Gastrocnemius medialis (tissue), 4 donors: ENCODE measurements around the gene ATF6. TPM values are rescaled to one million over a fixed set of nuclear protein-coding genes. Genes with fewer than 3 reads are reported as not detected.

Experiments used
- ATAC-seq, 2 donors: fragments of 150-250 bp; one replicate each; pipeline ENCODE4 v1.9.1; 2016
- DNase-seq, 2 donors: peaks; one replicate each; pipeline ENCODE4 v3.0.0-alpha.2; 2019
- H3K27ac ChIP-seq, 4 donors: fragments of 200-600 bp; sonication (generic); 1 replicate in 1 of 4; 2 replicates in 3 of 4; pipeline ENCODE4 v1.5.1; 2016 to 2018; ENCODE audit warnings: mild to moderate bottlenecking in 2 of 4, moderate library complexity in 1 of 4
- H3K27me3 ChIP-seq, 3 donors: fragments of 200-600 bp; sonication (generic) in 2 of 3; 1 replicate in 1 of 3; 2 replicates in 2 of 3; pipeline versions ENCODE4 v1.5.1 to v1.6.0; 2016 to 2019; ENCODE audit warnings: mild to moderate bottlenecking in 1 of 3, moderate library complexity in 1 of 3
- H3K36me3 ChIP-seq, 2 donors: fragments of 200-600 bp; sonication (generic) in 1 of 2; one replicate each; pipeline ENCODE4 v1.5.1; 2017 to 2018
- H3K4me1 ChIP-seq, 2 donors: fragments of 200-600 bp; sonication (generic) in 1 of 2; one replicate each; pipeline ENCODE4 v1.5.1; 2016 to 2017; ENCODE audit warnings: mild to moderate bottlenecking in 2 of 2
- H3K4me3 ChIP-seq, 4 donors: fragments of 200-600 bp; sonication (generic) in 3 of 4; 1 replicate in 1 of 4; 2 replicates in 3 of 4; pipeline ENCODE4 v1.5.1; 2016 to 2019; ENCODE audit warnings: mild to moderate bottlenecking in 2 of 4
- H3K9me3 ChIP-seq, 3 donors: fragments of 200-600 bp; sonication (generic) in 2 of 3; 1 replicate in 1 of 3; 2 replicates in 2 of 3; pipeline ENCODE4 v1.5.1; 2016 to 2019
- CTCF ChIP-seq, 5 experiments: fragments of 450-650 bp in 3 of 5; fragments of 200-600 bp in 2 of 5; sonication (generic) in 2 of 5; IDR thresholded peaks in 4 of 5; conservative IDR thresholded peaks in 1 of 5; 1 replicate in 4 of 5; 2 replicates in 1 of 5; pipeline ENCODE4 v1.5.1; 2016 to 2019; ENCODE audit warnings: antibody characterized with exemption in 5 of 5, mild to moderate bottlenecking in 3 of 5, moderate library complexity in 3 of 5
- POLR2A ChIP-seq, 2 donors: fragments of 450-650 bp; IDR thresholded peaks; one replicate each; pipeline ENCODE4 v1.6.1; 2017; ENCODE audit warnings: antibody characterized with exemption in 2 of 2, mild to moderate bottlenecking in 2 of 2, moderate library complexity in 2 of 2
- in situ Hi-C, 4 donors: fragments of 200-750 bp; cut with MboI; loops; one replicate each; pipeline versions ENCODE4 v1.15.0 to v1.8.0; 2017; ENCODE audit warnings: low sequenced_read_pairs in 4 of 4
- intact Hi-C: fragments of 100-400 bp; cut with DNase I; formaldehyde crosslinking; loops from one replicate; pipeline ENCODE4 v1.15.1; 2023; ENCODE audit warnings: low total_unique reads
- total RNA-seq, 4 donors: library from RNA; depleted of rRNA; stranded (reverse); fragments of >200 nt; gene quantifications; one replicate each; pipeline versions ENCODE4 v1.1.0 to v1.2.3, GENCODE V29; 2016

The ATF6 gene
- total RNA-seq = 10 to 100 TPM; 15.3 to 20.1 (median 18.3) TPM

GRCh38 chr1:161766102-161766981, at the start of gene ATF6:
Gene ATF6 (plus strand): TSS chr1:161766320. CDS start chr1:161766361, 41 bp downstream.
- no peaks in the 10 kb centered on the region for H3K27me3 ChIP-seq
- in situ Hi-C loops (loop anchor here in 2 of 4 donors (25.0 kb wide), 2 partner anchors 579 to 1429 kb away; partner anchors contain the start of genes ADAMTS4 (in 1 of the 2), B4GALT3 (in 1 of the 2), COPA (in 1 of the 2) and NCSTN (in 1 of the 2)), intact Hi-C loops (loop anchor here (1.0 kb wide), 1 partner anchor 17 kb away; the partner anchor contains the start of gene DUSP12)
- H3K9me3 ChIP-seq = no peaks in the 10 kb centered on the region
- no peaks in the 10 kb centered on the region for H3K36me3 ChIP-seq
- TF ChIP-seq CTCF (IDR thresholded peaks at IDR 0.05 in 4 of 5, conservative IDR thresholded peaks at IDR 0.05 in 1 of 5) = peak in 2 of 5 experiments; percentile 34 to 64
- peak; percentile 80 to 86 for TF ChIP-seq POLR2A (IDR thresholded peaks at IDR 0.05)
- peak within 1 kb of the TSS; percentile 73 to 92 (median 83) for H3K4me3 ChIP-seq
- DNase-seq = peak; percentile 83 to 92
- H3K4me1 ChIP-seq = peaks cover 32% of the 10 kb centered on the region in 2 donors
- ATAC-seq = peak; percentile 95 to 96
- H3K27ac ChIP-seq = peak within 1 kb of the TSS; percentile 91 to 94 (median 92)

GRCh38 chr1:161718559-161719324, 47.4 kb upstream of the ATF6 start:
- ATAC-seq = no peak
- DNase-seq = no peak
- peaks cover 0 to 9% (median 6%) of the 10 kb centered on the region in 3 donors for H3K27me3 ChIP-seq
- H3K4me1 ChIP-seq = no peaks in the 10 kb centered on the region
- no peak for TF ChIP-seq CTCF (IDR thresholded peaks at IDR 0.05 in 4 of 5, conservative IDR thresholded peaks at IDR 0.05 in 1 of 5)
- no peak for TF ChIP-seq POLR2A (IDR thresholded peaks at IDR 0.05)
- H3K27ac ChIP-seq = no peak overlapping the region
- H3K36me3 ChIP-seq = no peaks in the 10 kb centered on the region
- intact Hi-C loops = no loop called here
- H3K4me3 ChIP-seq = no peak overlapping the region
- no peaks in the 10 kb centered on the region for H3K9me3 ChIP-seq
- in situ Hi-C loops = no loop called here

GRCh38 chr1:161719325-161719611, 46.9 kb upstream of the ATF6 start:
- H3K27me3 ChIP-seq = peaks cover 0 to 9% (median 6%) of the 10 kb centered on the region in 3 donors
- no peak overlapping the region for H3K27ac ChIP-seq
- no peaks in the 10 kb centered on the region for H3K36me3 ChIP-seq
- no peaks in the 10 kb centered on the region for H3K9me3 ChIP-seq
- TF ChIP-seq CTCF (IDR thresholded peaks at IDR 0.05 in 4 of 5, conservative IDR thresholded peaks at IDR 0.05 in 1 of 5) = no peak
- no peak for TF ChIP-seq POLR2A (IDR thresholded peaks at IDR 0.05)
- no peak overlapping the region for H3K4me3 ChIP-seq
- DNase-seq (no peak), ATAC-seq (no peak)
- H3K4me1 ChIP-seq = no peaks in the 10 kb centered on the region
- in situ Hi-C loops (no loop called here), intact Hi-C loops (no loop called here)

DNA sequence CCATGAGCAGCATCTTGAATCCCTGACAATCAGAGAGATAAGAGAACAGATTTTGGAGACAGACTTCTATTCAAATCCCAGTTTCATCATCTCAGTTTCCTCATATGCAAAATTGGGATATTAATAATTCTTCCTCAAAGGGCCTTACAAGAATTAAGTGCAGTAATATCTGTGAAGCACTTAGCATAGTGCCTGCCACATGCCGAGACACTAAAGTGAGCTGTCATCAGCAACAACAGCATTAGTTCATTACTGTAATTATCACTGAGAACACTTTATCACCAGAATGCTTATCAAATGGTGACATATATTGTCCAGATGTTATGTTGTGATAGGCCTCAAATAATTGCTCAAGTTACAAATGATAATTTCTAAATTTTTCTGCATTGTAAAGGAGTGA, 45.7 kb upstream of the ATF6 start:
- in situ Hi-C loops (no loop called here), intact Hi-C loops (no loop called here)
- no peak for DNase-seq
- no peak for TF ChIP-seq CTCF (IDR thresholded peaks at IDR 0.05 in 4 of 5, conservative IDR thresholded peaks at IDR 0.05 in 1 of 5)
- no peak for TF ChIP-seq POLR2A (IDR thresholded peaks at IDR 0.05)
- H3K36me3 ChIP-seq = no peaks in the 10 kb centered on the region
- H3K4me3 ChIP-seq = no peak overlapping the region
- no peaks in the 10 kb centered on the region for H3K9me3 ChIP-seq
- H3K4me1 ChIP-seq = peaks cover 0 to under 1% of the 10 kb centered on the region in 2 donors
- H3K27ac ChIP-seq = no peak overlapping the region
- ATAC-seq = no peak
- H3K27me3 ChIP-seq = peaks cover 4 to 18% (median 14%) of the 10 kb centered on the region in 3 donors
